H9 (cell line): ENCODE data around the gene MITD1. TPM values are rescaled to one million over a fixed set of nuclear protein-coding genes. Genes with fewer than 3 reads are reported as not detected.
A peak's percentile ranks its signal among the peaks of the same experiment; 100 is the strongest.

Experiments
- DNase-seq: peaks from one replicate; pipeline ENCODE4 v3.0.0-alpha.2; 2017
- H2AFZ ChIP-seq: one replicate; pipeline ENCODE4 v1.6.1; 2013; ENCODE audit warnings: mild to moderate bottlenecking, low read length, control low read depth, moderate library complexity
- H2AK5ac ChIP-seq: 2 replicates; pipeline ENCODE4 v1.6.1; 2013; ENCODE audit warnings: low read length, control low read depth, mixed read lengths; ENCODE audit not compliant: insufficient read length
- H2BK120ac ChIP-seq: one replicate; pipeline ENCODE4 v1.6.1; 2013; ENCODE audit warnings: low read depth, mild to moderate bottlenecking, low read length, control low read depth, inconsistent platforms; ENCODE audit not compliant: poor library complexity, severe bottlenecking
- H2BK12ac ChIP-seq: 2 replicates; pipeline ENCODE4 v1.6.1; 2013; ENCODE audit warnings: low read length, control low read depth, mixed read lengths, low read depth; ENCODE audit not compliant: insufficient read length
- H2BK15ac ChIP-seq: 2 replicates; pipeline ENCODE4 v1.6.1; 2013; ENCODE audit warnings: low read depth, low read length, control low read depth
- H2BK20ac ChIP-seq: one replicate; pipeline ENCODE4 v1.6.1; 2013; ENCODE audit warnings: low read depth, mild to moderate bottlenecking, low read length, control low read depth, inconsistent platforms; ENCODE audit not compliant: poor library complexity, severe bottlenecking
- H2BK5ac ChIP-seq: 2 replicates; pipeline ENCODE4 v1.6.1; 2013; ENCODE audit warnings: low read length, control low read depth, mixed read lengths; ENCODE audit not compliant: insufficient read length
- H3K14ac ChIP-seq: 2 replicates; pipeline ENCODE4 v1.6.1; 2013; ENCODE audit warnings: low read length, control low read depth; ENCODE audit not compliant: insufficient read depth
- H3K18ac ChIP-seq: 2 replicates; pipeline ENCODE4 v1.6.1; 2013; ENCODE audit warnings: low read depth, mild to moderate bottlenecking, mixed read lengths, low read length, control low read depth; ENCODE audit not compliant: insufficient read length
- H3K23ac ChIP-seq: 2 replicates; pipeline ENCODE4 v1.6.1; 2013; ENCODE audit warnings: low read length, control low read depth, mixed read lengths, low read depth; ENCODE audit not compliant: insufficient read length
- H3K23me2 ChIP-seq: 2 replicates; pipeline ENCODE4 v1.6.1; 2013; ENCODE audit warnings: low read depth, mild to moderate bottlenecking, mixed read lengths, low read length, control low read depth; ENCODE audit not compliant: insufficient read length, poor library complexity, severe bottlenecking
- H3K27ac ChIP-seq: 2 replicates; pipeline ENCODE4 v1.5.1; 2013; ENCODE audit warnings: low read length, control low read depth, mixed read lengths, low read depth; ENCODE audit not compliant: insufficient read length
- H3K27me3 ChIP-seq: 2 replicates; pipeline ENCODE4 v1.6.1; 2013; ENCODE audit warnings: low read length, control low read depth, inconsistent platforms; ENCODE audit not compliant: insufficient read depth
- H3K4ac ChIP-seq: 2 replicates; pipeline ENCODE4 v1.6.1; 2013; ENCODE audit warnings: low read depth, mild to moderate bottlenecking, control low read depth, inconsistent platforms, low read length, moderate library complexity
- H3K4me1 ChIP-seq: 2 replicates; pipeline ENCODE4 v1.6.1; 2013; ENCODE audit warnings: low read length, control low read depth, inconsistent platforms; ENCODE audit not compliant: insufficient read depth
- H3K4me2 ChIP-seq: 2 replicates; pipeline ENCODE4 v1.6.1; 2013; ENCODE audit warnings: low read length, control low read depth, mixed read lengths; ENCODE audit not compliant: insufficient read length, insufficient read depth
- H3K56ac ChIP-seq: 2 replicates; pipeline ENCODE4 v1.6.1; 2013; ENCODE audit warnings: low read depth, mild to moderate bottlenecking, mixed read lengths, low read length, control low read depth; ENCODE audit not compliant: insufficient read length
- H3K79me1 ChIP-seq: 2 replicates; pipeline ENCODE4 v1.6.1; 2013; ENCODE audit warnings: low read depth, mild to moderate bottlenecking, moderate library complexity, low read length, control low read depth, inconsistent platforms; ENCODE audit not compliant: insufficient read depth, poor library complexity, severe bottlenecking
- H3K79me2 ChIP-seq: 2 replicates; pipeline ENCODE4 v1.6.1; 2013; ENCODE audit warnings: low read length, control low read depth, inconsistent platforms; ENCODE audit not compliant: insufficient read depth
- H3K9ac ChIP-seq: 2 replicates; pipeline ENCODE4 v1.6.1; 2013; ENCODE audit warnings: low read length, control low read depth, mixed read lengths; ENCODE audit not compliant: insufficient read length; ENCODE audit errors: extremely low read depth
- H3K9me3 ChIP-seq: one replicate; pipeline ENCODE4 v1.6.1; 2013; ENCODE audit warnings: low read depth, low read length, inconsistent platforms; ENCODE audit not compliant: control insufficient read depth
- H3T11ph ChIP-seq: one replicate; pipeline ENCODE4 v1.6.1; 2013; ENCODE audit warnings: mild to moderate bottlenecking, low read length, control low read depth, inconsistent platforms
- H4K20me1 ChIP-seq: one replicate; pipeline ENCODE4 v1.6.1; 2013; ENCODE audit not compliant: control insufficient read depth, insufficient read length, insufficient read depth
- H4K5ac ChIP-seq: 2 replicates; pipeline ENCODE4 v1.6.1; 2013; ENCODE audit warnings: low read depth, mild to moderate bottlenecking, mixed read lengths, low read length, control low read depth; ENCODE audit not compliant: insufficient read length
- H4K8ac ChIP-seq: replicated peaks from 2 replicates; pipeline ENCODE4 v1.6.1; 2013; ENCODE audit warnings: low read length, control low read depth, mixed read lengths, low read depth; ENCODE audit not compliant: insufficient read length
- H4K91ac ChIP-seq: 2 replicates; pipeline ENCODE4 v1.6.1; 2013; ENCODE audit warnings: low read depth, mild to moderate bottlenecking, moderate library complexity, mixed read lengths, low read length, control low read depth; ENCODE audit not compliant: insufficient read length
- H3K27ac Mint-ChIP-seq, 3 experiments: 2 replicates in 2 of 3; 3 replicates in 1 of 3; pipeline ENCODE4 v1.8.0; 2020 to 2021; ENCODE audit warnings: mixed read lengths in 3 of 3, mild to moderate bottlenecking in 1 of 3, moderate library complexity in 1 of 3
- H3K27me3 Mint-ChIP-seq: 2 replicates; pipeline ENCODE4 v1.8.0; 2021; ENCODE audit warnings: low read depth, mild to moderate bottlenecking, moderate library complexity, mixed read lengths
- H3K36me3 Mint-ChIP-seq, 3 experiments: 2 replicates in 2 of 3; 3 replicates in 1 of 3; pipeline ENCODE4 v1.8.0; 2020 to 2021; ENCODE audit warnings: low read depth in 3 of 3, mixed read lengths in 3 of 3; ENCODE audit not compliant: insufficient read depth in 1 of 3
- H3K4me1 Mint-ChIP-seq, 2 experiments: 2 replicates each; pipeline ENCODE4 v1.8.0; 2020; ENCODE audit warnings: mixed read lengths in 2 of 2
- H3K4me3 Mint-ChIP-seq, 2 experiments: 2 replicates in 1 of 2; 3 replicates in 1 of 2; pipeline ENCODE4 v1.8.0; 2020 to 2021; ENCODE audit warnings: mild to moderate bottlenecking in 2 of 2, mixed read lengths in 2 of 2, moderate library complexity in 1 of 2
- H3K9me3 Mint-ChIP-seq, 2 experiments: 2 replicates in 1 of 2; 3 replicates in 1 of 2; pipeline ENCODE4 v1.8.0; 2020; ENCODE audit warnings: mild to moderate bottlenecking in 2 of 2, mixed read lengths in 2 of 2, moderate library complexity in 1 of 2
- WGBS: extraction: QIAGEN DNeasy Blood & Tissue Kit; methylation state at CpG from one replicate; pipeline ENCODE4 v1.1.7; 2013; ENCODE audit warnings: missing lambda C conversion rate, low lambda C conversion rate, mixed read lengths; ENCODE audit not compliant: insufficient read length; ENCODE audit errors: extremely low coverage; 5-methylcytosine and 5-hydroxymethylcytosine counted together
- total RNA-seq: library from RNA; stranded (reverse); gene quantifications from 2 replicates; pipeline ENCODE4 v1.2.1, GENCODE V29; 2021
- TF ChIP-seq, protein P1 (sequence below): fragments of 200-600 bp; sonication (generic); conservative IDR thresholded peaks from 3 replicates; pipeline ENCODE4 v1.8.0; 2021; ENCODE audit warnings: antibody characterized with exemption, mild to moderate bottlenecking

MITD1 gene
- total RNA-seq, 1 experiment from 2014 or later: 35.2 TPM

DNA sequence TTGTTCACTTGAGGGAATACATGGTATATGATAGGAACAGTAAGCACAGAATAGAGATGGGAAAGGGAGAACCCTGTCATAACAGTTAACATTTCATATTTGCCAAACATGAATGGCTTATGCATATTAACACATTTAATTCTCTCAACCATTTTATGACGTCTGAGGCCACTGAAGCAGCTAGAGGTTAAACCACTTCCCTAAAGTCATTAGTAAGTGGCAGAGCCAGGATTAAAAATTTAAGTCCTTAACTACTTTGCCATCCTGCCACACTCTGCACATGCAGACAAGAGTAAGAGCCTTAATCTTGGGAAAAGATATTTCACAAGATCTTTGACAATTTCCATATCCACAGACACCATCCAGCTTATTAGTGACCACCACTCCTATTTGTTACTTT is 24.0 kb downstream of the MITD1 start:
- Histone ChIP-seq H4K91ac (no peak overlapping the region), H3K56ac (no peak overlapping the region), H4K5ac (no peak overlapping the region), H4K8ac (no peak overlapping the region), H3K79me2 (no peaks in the 10 kb centered on the region; the same call in 1 of the 2 replicates), H3T11ph (no peak overlapping the region), H3K27me3 (no peaks in the 10 kb centered on the region), H3K4ac (no peak overlapping the region), H3K23ac (no peak overlapping the region), H3K18ac (no peak overlapping the region), H3K23me2 (peaks cover 14% of the 10 kb centered on the region), H2BK120ac (no peak overlapping the region), H3K14ac (no peak overlapping the region), H3K9me3 (no peaks in the 10 kb centered on the region), H3K4me1 (0 out of 2 replicates have a peak, but pooled peaks cover 2% of the 10 kb centered on the region), H3K4me2 (no peak overlapping the region), H2AK5ac (no peak overlapping the region), H2AFZ (no peak overlapping the region), H2BK12ac (no peak overlapping the region), H3K79me1 (no peaks in the 10 kb centered on the region), H2BK15ac (no peak overlapping the region), H4K20me1 (peaks cover 2% of the 10 kb centered on the region), H3K27ac (no peak overlapping the region), H2BK5ac (no peak overlapping the region), H3K9ac (no peak overlapping the region), H2BK20ac (no peak overlapping the region)
- H3K4me1 Mint-ChIP-seq: peaks cover 15 to 20% of the 10 kb centered on the region in 2 experiments
- H3K36me3 Mint-ChIP-seq: peaks cover 10 to 24% (median 18%) of the 10 kb centered on the region in 3 experiments; a peak in 6 of 7 replicates
- H3K27me3 Mint-ChIP-seq: no peaks in the 10 kb centered on the region
- no peaks in the 10 kb centered on the region for H3K9me3 Mint-ChIP-seq
- DNase-seq: no peak
- H3K27ac Mint-ChIP-seq: no peak overlapping the region; a peak in 1 of 7 replicates
- peak overlapping the region in 1 of 2 experiments; percentile 19; a peak in 1 of 5 replicates for H3K4me3 Mint-ChIP-seq
- TF ChIP-seq, protein P1, sequence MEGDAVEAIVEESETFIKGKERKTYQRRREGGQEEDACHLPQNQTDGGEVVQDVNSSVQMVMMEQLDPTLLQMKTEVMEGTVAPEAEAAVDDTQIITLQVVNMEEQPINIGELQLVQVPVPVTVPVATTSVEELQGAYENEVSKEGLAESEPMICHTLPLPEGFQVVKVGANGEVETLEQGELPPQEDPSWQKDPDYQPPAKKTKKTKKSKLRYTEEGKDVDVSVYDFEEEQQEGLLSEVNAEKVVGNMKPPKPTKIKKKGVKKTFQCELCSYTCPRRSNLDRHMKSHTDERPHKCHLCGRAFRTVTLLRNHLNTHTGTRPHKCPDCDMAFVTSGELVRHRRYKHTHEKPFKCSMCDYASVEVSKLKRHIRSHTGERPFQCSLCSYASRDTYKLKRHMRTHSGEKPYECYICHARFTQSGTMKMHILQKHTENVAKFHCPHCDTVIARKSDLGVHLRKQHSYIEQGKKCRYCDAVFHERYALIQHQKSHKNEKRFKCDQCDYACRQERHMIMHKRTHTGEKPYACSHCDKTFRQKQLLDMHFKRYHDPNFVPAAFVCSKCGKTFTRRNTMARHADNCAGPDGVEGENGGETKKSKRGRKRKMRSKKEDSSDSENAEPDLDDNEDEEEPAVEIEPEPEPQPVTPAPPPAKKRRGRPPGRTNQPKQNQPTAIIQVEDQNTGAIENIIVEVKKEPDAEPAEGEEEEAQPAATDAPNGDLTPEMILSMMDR: no peak
- WGBS: no CpG with 5 or more reads among the region's 1 CpG
